ENCODE results near the gene ETAA1. TPM values are rescaled to one million over a fixed set of nuclear protein-coding genes. Genes with fewer than 3 reads are reported as not detected.

Gene ETAA1
- 5.4 and 12.3 TPM in 2 replicates for total RNA-seq (ENCODE audit: low replicate concordance)

GRCh38 chr2:67397143-67397986, at the start of gene ETAA1:
Gene ETAA1, plus strand, starts transcription at chr2:67397333. Its CDS starts 116 bp downstream, at chr2:67397449.

Measured in smooth muscle cell of the coronary artery (primary cell).